Mucosa of rectum (tissue), 2 donors: ENCODE results near the gene GRIK1.

Experiments used
- H3K27ac ChIP-seq, 2 donors: one replicate each; pipeline ENCODE4 v1.7.0; 2013; ENCODE audit warnings: inconsistent platforms in 2 of 2, low read depth in 2 of 2, low read length in 2 of 2
- H3K27me3 ChIP-seq, 2 donors: one replicate each; pipeline ENCODE4 v1.7.0; 2013; ENCODE audit warnings: low read length in 2 of 2; ENCODE audit not compliant: control insufficient read depth in 2 of 2, insufficient read depth in 2 of 2
- H3K36me3 ChIP-seq, 2 donors: one replicate each; pipeline ENCODE4 v1.7.0; 2013; ENCODE audit warnings: low read length in 2 of 2; ENCODE audit not compliant: control insufficient read depth in 2 of 2, insufficient read depth in 2 of 2
- H3K4me1 ChIP-seq, 2 donors: one replicate each; pipeline ENCODE4 v1.7.0; 2013; ENCODE audit warnings: low read length in 2 of 2, mild to moderate bottlenecking in 1 of 2; ENCODE audit not compliant: control insufficient read depth in 2 of 2, insufficient read depth in 2 of 2
- H3K4me3 ChIP-seq, 2 donors: one replicate each; pipeline ENCODE4 v1.7.0; 2013; ENCODE audit warnings: low read length in 2 of 2
- H3K9ac ChIP-seq, 2 donors: one replicate each; pipeline ENCODE4 v1.7.0; 2013; ENCODE audit warnings: low read length in 2 of 2, low read depth in 1 of 2, mild to moderate bottlenecking in 1 of 2
- H3K9me3 ChIP-seq, 2 donors: one replicate each; pipeline ENCODE4 v1.7.0; 2013; ENCODE audit warnings: low read length in 2 of 2; ENCODE audit not compliant: control insufficient read depth in 2 of 2
- donor health status: healthy.
- donor health status: Normal muscosa, but diverticular disease.

GRIK1 gene

DNA sequence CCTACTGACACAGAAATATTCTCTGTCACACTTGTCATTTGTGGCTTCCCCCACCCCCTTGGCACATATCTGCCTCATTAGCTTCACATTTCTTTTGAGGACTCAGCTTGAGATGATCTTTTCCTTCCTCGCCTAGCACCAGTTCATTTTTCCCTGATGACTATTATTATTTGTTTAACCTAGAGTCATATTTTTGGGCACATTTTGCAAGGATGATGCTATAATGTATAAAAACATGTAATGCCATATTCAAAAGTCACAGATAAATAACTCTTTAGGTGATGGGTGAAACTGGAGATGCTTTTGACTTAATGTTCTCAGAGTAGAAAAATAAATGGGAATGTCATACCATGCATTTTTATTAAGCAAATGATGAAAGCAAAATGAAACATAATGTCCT is 438.3 kb downstream of the GRIK1 start:
- Histone ChIP-seq H3K4me1 (no peaks in the 10 kb centered on the region), H3K9ac (no peak overlapping the region), H3K9me3 (no peaks in the 10 kb centered on the region), H3K27ac (no peak overlapping the region), H3K27me3 (no peaks in the 10 kb centered on the region), H3K4me3 (no peak overlapping the region), H3K36me3 (no peaks in the 10 kb centered on the region)

DNA sequence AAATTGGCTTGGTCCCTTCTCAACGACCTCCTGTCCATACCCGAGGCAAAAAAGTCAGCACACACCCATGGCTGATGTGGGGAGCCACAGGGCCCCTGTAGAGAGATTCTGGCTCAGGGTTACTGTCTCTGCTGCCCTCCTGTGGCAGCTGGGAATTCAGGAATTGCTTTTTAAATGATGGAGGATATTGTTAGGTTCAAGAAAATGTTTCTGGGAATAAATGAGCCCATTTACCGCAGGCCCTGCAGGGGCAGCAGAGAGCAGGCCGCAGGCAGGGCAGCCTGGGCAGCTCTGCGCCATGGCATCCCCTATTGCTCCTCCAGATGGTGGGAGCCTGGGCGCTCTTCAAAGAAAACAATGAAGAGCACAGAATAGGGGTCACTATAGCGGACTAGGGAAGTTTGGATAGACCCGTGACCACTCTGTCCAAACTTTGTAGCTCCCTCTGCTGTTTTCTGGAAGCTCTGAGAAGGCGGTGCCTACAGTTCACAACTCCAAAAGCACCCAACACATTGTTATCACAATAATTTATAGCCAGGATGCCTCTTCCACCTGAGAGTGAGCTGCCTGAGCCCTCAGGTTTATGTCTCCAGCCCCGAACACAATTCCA is 440.0 kb downstream of the GRIK1 start:
- Histone ChIP-seq H3K9ac (no peak overlapping the region), H3K36me3 (no peaks in the 10 kb centered on the region), H3K4me3 (no peak overlapping the region), H3K27me3 (no peaks in the 10 kb centered on the region), H3K9me3 (no peaks in the 10 kb centered on the region), H3K4me1 (no peaks in the 10 kb centered on the region), H3K27ac (no peak overlapping the region)

DNA sequence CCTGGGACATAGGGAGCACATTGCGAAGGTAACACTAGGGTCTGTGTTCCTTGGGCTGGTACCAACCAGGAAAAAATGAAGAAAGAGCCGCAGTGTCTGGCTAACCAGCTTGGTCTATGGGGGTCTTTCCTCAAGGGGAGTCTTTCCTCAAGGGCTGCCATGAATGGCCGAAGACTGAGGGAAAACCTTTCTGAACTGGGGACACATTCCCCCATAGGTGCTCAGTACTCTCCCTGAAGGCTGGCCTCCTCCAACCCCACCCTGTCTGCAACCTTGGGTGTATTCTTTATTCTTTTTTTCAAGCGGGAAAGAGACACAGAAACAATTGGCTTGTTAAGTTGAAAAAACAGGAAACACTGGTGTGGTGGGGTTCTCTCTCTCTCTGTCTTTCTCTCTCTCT is 440.6 kb downstream of the GRIK1 start:
- no peaks in the 10 kb centered on the region for H3K27me3 ChIP-seq
- no peaks in the 10 kb centered on the region for H3K9me3 ChIP-seq
- no peak overlapping the region for H3K9ac ChIP-seq
- H3K4me3 ChIP-seq = no peak overlapping the region
- H3K36me3 ChIP-seq = no peaks in the 10 kb centered on the region
- H3K4me1 ChIP-seq = no peaks in the 10 kb centered on the region
- H3K27ac ChIP-seq = no peak overlapping the region

DNA sequence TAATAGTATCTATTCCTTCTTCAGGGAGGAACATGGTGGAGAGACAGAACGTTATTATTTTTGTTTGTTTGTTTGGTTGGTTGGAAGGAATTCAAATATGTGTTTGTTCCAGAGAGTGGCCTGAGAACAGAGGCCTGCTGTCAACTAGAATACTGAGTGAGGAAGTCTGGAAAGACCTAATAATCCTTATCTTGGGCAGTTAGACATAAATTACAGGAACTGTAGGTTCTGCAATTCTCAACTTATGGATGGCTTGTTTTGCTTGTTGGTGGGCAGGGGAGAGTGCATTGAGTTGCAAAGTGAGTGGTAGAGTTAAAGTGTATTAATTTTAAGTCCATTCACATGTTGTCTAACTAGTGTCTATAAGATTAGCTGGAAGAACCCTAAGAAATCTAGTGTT is 443.5 kb downstream of the GRIK1 start:
- no peak overlapping the region for H3K4me3 ChIP-seq
- no peaks in the 10 kb centered on the region for H3K27me3 ChIP-seq
- H3K9ac ChIP-seq = no peak overlapping the region
- H3K4me1 ChIP-seq = no peaks in the 10 kb centered on the region
- no peaks in the 10 kb centered on the region for H3K36me3 ChIP-seq
- H3K27ac ChIP-seq = no peak overlapping the region
- no peaks in the 10 kb centered on the region for H3K9me3 ChIP-seq

DNA sequence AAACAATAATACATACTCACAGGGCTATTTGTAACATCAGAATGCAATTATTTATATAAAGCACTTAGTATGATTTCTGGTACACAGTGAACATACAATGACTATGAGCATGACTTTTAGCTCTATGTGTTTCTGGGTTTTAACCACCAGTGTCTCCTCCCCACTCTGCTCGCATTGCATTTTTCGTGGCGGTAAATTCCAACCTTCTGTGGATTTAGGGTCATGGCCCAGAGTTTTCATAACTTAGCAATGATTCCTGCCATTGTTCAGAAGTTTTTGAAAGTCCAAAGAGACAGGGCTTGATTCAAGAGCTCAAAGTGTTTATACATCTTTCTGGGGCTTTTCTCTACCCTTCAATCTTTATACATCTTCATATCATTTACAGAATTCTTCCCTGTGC is 449.8 kb downstream of the GRIK1 start:
- H3K9me3 ChIP-seq = no peaks in the 10 kb centered on the region

DNA sequence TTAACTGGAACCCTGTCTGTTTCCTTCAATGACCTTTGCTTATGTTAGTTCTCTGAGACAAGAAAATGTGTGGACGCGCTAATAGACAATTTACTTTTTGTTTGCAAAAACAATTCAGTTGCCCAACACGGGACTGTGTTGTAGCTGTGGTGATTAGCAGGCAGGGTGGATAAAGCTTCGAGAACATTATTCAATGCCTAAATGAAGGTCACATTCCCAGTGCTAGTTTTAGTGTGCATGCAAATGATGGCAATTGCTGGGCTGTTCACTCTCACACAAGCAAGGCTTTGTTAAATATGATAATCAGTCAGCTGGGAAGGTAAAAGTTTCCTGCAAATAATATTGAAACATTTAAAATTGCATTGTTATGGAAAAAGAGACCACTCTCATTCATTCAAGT is 452.6 kb downstream of the GRIK1 start:
- no peak overlapping the region for H3K9ac ChIP-seq
- H3K27me3 ChIP-seq = no peaks in the 10 kb centered on the region
- no peak overlapping the region for H3K4me3 ChIP-seq
- H3K36me3 ChIP-seq = no peaks in the 10 kb centered on the region
- H3K4me1 ChIP-seq = no peaks in the 10 kb centered on the region
- H3K27ac ChIP-seq = no peak overlapping the region
- no peaks in the 10 kb centered on the region for H3K9me3 ChIP-seq

More for the DNA sequence above, 449.8 kb downstream of the GRIK1 start:
- Histone ChIP-seq H3K9ac (no peak overlapping the region), H3K4me1 (no peaks in the 10 kb centered on the region), H3K4me3 (no peak overlapping the region), H3K27me3 (no peaks in the 10 kb centered on the region), H3K36me3 (no peaks in the 10 kb centered on the region), H3K27ac (no peak overlapping the region)
